ENCODE measurements around the gene IGHMBP2.

The IGHMBP2 gene

DNA sequence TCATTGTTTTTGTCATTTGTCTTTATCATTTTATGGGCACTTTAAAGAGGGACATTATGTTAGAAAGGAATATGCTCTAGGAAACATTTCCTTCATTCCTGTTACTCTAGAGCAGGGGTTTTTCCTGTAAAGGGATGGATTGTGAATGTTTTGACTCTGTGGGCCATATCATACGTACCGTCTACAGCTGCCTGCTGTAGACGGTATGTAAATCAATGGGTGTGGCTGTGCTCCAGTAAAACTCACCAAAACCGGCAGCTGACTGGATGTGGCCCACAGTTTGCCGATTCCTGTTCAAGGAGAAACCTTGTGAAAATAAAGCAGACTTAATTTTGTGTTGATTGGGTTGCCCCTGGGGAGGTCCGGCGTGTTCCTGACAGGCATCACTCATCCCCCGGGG lies 7.3 kb downstream of the IGHMBP2 start:
- TF ChIP-seq, protein P1, sequence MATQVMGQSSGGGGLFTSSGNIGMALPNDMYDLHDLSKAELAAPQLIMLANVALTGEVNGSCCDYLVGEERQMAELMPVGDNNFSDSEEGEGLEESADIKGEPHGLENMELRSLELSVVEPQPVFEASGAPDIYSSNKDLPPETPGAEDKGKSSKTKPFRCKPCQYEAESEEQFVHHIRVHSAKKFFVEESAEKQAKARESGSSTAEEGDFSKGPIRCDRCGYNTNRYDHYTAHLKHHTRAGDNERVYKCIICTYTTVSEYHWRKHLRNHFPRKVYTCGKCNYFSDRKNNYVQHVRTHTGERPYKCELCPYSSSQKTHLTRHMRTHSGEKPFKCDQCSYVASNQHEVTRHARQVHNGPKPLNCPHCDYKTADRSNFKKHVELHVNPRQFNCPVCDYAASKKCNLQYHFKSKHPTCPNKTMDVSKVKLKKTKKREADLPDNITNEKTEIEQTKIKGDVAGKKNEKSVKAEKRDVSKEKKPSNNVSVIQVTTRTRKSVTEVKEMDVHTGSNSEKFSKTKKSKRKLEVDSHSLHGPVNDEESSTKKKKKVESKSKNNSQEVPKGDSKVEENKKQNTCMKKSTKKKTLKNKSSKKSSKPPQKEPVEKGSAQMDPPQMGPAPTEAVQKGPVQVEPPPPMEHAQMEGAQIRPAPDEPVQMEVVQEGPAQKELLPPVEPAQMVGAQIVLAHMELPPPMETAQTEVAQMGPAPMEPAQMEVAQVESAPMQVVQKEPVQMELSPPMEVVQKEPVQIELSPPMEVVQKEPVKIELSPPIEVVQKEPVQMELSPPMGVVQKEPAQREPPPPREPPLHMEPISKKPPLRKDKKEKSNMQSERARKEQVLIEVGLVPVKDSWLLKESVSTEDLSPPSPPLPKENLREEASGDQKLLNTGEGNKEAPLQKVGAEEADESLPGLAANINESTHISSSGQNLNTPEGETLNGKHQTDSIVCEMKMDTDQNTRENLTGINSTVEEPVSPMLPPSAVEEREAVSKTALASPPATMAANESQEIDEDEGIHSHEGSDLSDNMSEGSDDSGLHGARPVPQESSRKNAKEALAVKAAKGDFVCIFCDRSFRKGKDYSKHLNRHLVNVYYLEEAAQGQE (IDR thresholded peaks at IDR 0.05; ENCODE audit: low read depth), result no peak
- TF ChIP-seq CREB1 (IDR thresholded peaks at IDR 0.05; ENCODE audit: low read depth) (no peak), ZBTB7A (IDR thresholded peaks at IDR 0.05; ENCODE audit: low read depth) (no peak), TCF12 (IDR thresholded peaks at IDR 0.05; ENCODE audit: low read depth) (no peak), TAF1 (IDR thresholded peaks at IDR 0.05; ENCODE audit: low read depth) (no peak), NFIC (IDR thresholded peaks at IDR 0.05) (no peak), YY1 (IDR thresholded peaks at IDR 0.05; ENCODE audit: low read depth) (no peak), TEAD4 (IDR thresholded peaks at IDR 0.05) (no peak), FOXM1 (IDR thresholded peaks at IDR 0.05; ENCODE audit: borderline replicate concordance, low read depth) (no peak), RAD21 (IDR thresholded peaks at IDR 0.05; ENCODE audit: low read depth) (no peak), CEBPB (IDR thresholded peaks at IDR 0.05) (no peak), EGR1 (IDR thresholded peaks at IDR 0.05) (no peak), EP300 (IDR thresholded peaks at IDR 0.05; ENCODE audit: borderline replicate concordance) (no peak)
- TF ChIP-seq, protein P2, sequence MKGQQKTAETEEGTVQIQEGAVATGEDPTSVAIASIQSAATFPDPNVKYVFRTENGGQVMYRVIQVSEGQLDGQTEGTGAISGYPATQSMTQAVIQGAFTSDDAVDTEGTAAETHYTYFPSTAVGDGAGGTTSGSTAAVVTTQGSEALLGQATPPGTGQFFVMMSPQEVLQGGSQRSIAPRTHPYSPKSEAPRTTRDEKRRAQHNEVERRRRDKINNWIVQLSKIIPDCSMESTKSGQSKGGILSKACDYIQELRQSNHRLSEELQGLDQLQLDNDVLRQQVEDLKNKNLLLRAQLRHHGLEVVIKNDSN (IDR thresholded peaks at IDR 0.05), result no peak
- TF ChIP-seq, protein P3, sequence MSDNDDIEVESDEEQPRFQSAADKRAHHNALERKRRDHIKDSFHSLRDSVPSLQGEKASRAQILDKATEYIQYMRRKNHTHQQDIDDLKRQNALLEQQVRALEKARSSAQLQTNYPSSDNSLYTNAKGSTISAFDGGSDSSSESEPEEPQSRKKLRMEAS (IDR thresholded peaks at IDR 0.05), result no peak

DNA sequence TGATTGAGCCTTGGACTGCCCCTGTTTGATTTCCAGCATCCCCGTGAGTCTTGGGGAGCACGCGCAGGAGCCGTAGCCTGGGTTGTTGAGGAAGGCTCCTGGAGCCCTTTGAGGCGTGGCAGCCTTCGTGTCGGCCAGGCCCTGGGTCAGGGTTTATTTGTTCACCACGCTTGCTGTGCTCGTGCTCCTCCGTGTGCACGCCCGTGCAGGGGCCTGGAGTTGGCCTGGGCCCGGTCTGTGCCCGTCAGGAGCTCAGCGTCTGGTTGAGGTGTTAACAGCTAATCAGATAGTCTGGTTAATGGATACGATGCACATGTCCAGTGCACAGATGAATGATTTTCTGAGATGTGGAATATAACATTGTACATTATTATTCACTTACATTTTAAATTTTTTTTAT lies 8.0 kb downstream of the IGHMBP2 start:
- TF ChIP-seq, protein P2 (IDR thresholded peaks at IDR 0.05), result no peak
- TF ChIP-seq CREB1 (IDR thresholded peaks at IDR 0.05; ENCODE audit: low read depth) (no peak), TEAD4 (IDR thresholded peaks at IDR 0.05) (no peak)
- TF ChIP-seq, protein P1 (IDR thresholded peaks at IDR 0.05; ENCODE audit: low read depth), result no peak

DNA sequence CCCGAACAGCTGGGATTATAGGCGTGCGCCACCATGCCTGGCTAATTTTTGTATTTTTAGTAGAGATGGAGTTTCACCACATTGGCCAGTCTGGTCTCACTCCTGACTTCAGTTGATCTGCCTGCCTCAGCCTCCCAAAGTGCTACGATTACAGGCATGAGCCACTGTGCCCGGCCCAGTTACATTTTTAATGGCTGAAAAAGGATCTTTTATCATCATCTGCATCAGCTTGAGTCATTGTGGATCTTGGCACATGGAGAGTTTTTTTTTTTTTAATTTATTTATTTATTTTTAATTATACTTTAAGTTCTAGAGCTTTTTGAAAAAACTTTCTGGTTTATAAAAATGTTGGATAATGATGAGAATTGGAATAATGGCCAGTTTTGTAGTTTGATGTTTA lies 8.6 kb downstream of the IGHMBP2 start:
- TF ChIP-seq NFIC (IDR thresholded peaks at IDR 0.05), result no peak
- no peak for TF ChIP-seq TCF12 (IDR thresholded peaks at IDR 0.05; ENCODE audit: low read depth)
- TF ChIP-seq, protein P2 (IDR thresholded peaks at IDR 0.05), result no peak
- TF ChIP-seq, protein P1 (IDR thresholded peaks at IDR 0.05; ENCODE audit: low read depth), result no peak
- no peak for TF ChIP-seq RAD21 (IDR thresholded peaks at IDR 0.05; ENCODE audit: low read depth)
- no peak for TF ChIP-seq FOXM1 (IDR thresholded peaks at IDR 0.05; ENCODE audit: borderline replicate concordance, low read depth)

DNA sequence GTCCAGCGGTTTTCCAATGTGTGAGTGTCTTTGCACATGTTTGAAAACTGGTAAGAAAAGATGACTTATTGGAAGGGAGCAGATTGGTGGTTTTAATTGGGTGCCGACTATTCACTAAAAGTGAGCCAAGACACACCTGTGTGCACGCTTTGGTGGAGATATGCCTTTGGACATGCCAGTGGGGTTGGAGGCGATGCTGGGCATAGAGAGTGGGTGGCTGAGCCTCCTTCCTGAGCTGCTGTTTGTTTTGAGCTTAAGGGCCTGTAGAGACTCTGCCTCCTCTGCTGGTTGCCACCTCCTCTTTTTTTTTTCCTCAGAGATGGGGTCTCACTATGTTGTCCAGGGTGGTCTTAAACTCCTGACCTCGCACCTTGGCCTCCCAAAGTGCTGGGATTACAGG lies 9.5 kb downstream of the IGHMBP2 start:
- TF ChIP-seq EP300 (IDR thresholded peaks at IDR 0.05; ENCODE audit: borderline replicate concordance) (no peak), RAD21 (IDR thresholded peaks at IDR 0.05; ENCODE audit: low read depth) (no peak)
- TF ChIP-seq, protein P1 (IDR thresholded peaks at IDR 0.05; ENCODE audit: low read depth), result no peak

Data from Ishikawa (cell line).